ENCODE results near the gene NHLH1. TPM values are rescaled to one million over a fixed set of nuclear protein-coding genes. Genes with fewer than 3 reads are reported as not detected.

Gene NHLH1
- total and polyA plus RNA-seq, 2 of the 13 experiments (the other 11 are each of a cell fraction or from before 2014, with no cell fraction given): 0.11 to 0.57 TPM

DNA sequence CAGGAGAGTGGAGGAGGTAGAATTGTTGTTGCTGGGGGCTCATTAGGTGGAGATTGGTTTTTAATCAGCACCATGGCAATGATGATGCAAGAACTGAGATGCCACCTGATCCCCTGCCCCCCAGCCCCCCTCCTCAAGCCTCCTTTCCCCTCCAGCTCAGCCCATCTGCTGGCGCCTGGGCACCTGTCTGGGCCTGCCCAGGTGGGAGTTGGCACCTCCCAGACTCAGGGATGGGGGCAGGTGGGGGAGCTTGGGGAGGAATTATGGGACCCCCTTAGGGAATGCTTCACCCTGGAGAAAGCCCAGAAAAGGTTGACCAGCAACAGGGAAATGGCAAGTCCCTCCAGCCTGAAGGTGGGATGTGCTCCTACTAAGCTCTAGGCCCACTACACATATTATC, 1.5 kb upstream of the NHLH1 start (continued):
- TF ChIP-seq, protein P1, sequence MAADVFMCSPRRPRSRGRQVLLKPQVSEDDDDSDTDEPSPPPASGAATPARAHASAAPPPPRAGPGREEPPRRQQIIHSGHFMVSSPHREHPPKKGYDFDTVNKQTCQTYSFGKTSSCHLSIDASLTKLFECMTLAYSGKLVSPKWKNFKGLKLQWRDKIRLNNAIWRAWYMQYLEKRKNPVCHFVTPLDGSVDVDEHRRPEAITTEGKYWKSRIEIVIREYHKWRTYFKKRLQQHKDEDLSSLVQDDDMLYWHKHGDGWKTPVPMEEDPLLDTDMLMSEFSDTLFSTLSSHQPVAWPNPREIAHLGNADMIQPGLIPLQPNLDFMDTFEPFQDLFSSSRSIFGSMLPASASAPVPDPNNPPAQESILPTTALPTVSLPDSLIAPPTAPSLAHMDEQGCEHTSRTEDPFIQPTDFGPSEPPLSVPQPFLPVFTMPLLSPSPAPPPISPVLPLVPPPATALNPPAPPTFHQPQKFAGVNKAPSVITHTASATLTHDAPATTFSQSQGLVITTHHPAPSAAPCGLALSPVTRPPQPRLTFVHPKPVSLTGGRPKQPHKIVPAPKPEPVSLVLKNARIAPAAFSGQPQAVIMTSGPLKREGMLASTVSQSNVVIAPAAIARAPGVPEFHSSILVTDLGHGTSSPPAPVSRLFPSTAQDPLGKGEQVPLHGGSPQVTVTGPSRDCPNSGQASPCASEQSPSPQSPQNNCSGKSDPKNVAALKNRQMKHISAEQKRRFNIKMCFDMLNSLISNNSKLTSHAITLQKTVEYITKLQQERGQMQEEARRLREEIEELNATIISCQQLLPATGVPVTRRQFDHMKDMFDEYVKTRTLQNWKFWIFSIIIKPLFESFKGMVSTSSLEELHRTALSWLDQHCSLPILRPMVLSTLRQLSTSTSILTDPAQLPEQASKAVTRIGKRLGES (CRISPR knock-in tag; IDR thresholded peaks at IDR 0.05; ENCODE audit: borderline replicate concordance): no peak
- TF ChIP-seq NBN (conservative IDR thresholded peaks at IDR 0.05): no peak
- TF ChIP-seq, protein P2, sequence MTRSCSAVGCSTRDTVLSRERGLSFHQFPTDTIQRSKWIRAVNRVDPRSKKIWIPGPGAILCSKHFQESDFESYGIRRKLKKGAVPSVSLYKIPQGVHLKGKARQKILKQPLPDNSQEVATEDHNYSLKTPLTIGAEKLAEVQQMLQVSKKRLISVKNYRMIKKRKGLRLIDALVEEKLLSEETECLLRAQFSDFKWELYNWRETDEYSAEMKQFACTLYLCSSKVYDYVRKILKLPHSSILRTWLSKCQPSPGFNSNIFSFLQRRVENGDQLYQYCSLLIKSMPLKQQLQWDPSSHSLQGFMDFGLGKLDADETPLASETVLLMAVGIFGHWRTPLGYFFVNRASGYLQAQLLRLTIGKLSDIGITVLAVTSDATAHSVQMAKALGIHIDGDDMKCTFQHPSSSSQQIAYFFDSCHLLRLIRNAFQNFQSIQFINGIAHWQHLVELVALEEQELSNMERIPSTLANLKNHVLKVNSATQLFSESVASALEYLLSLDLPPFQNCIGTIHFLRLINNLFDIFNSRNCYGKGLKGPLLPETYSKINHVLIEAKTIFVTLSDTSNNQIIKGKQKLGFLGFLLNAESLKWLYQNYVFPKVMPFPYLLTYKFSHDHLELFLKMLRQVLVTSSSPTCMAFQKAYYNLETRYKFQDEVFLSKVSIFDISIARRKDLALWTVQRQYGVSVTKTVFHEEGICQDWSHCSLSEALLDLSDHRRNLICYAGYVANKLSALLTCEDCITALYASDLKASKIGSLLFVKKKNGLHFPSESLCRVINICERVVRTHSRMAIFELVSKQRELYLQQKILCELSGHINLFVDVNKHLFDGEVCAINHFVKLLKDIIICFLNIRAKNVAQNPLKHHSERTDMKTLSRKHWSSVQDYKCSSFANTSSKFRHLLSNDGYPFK (CRISPR knock-in tag; IDR thresholded peaks at IDR 0.05; ENCODE audit: borderline replicate concordance): no peak

DNA sequence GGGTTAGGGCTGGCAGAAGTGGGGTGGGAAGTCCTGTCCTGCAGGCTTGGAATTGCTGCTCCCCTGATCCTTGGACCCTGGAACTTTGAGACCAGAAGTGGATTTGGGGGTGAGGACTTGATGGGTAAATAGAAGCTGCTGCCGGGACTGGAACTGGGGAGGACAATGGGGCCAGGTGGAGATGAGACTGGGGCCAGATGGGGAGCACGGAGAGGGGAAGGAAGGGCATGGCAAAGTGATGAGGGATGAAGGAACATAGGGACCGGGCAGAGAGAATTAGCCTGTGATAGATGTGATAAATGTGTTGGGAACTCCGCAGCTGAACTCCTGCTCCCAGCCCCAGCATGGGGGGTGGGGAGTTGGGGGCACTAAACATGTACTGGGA, 637 bp downstream of the NHLH1 start:
- Histone ChIP-seq H2AFZ (ENCODE audit: low read length) (no peak overlapping the region), H3K9ac (ENCODE audit: insufficient read depth, low read depth, low read length) (no peak overlapping the region), H3K4me2 (ENCODE audit: low read depth, low read length) (no peak overlapping the region), H3K4me3 (replicated peaks in 1 of 3; ENCODE audit: insufficient read depth in 1 of 3, low read depth in 2 of 3, low read length in 3 of 3) (no peak overlapping the region), H3K4me1 (ENCODE audit: insufficient read depth, low read length) (peaks cover 9% of the 10 kb centered on the region), H3K36me3 (replicated peaks in 1 of 2; ENCODE audit: control insufficient read depth in 1 of 2, insufficient read depth in 2 of 2, low read length in 2 of 2) (no peaks in the 10 kb centered on the region), H4K20me1 (ENCODE audit: insufficient read depth, low read length) (no peaks in the 10 kb centered on the region), H3K27me3 (ENCODE audit: control insufficient read depth in 1 of 2, insufficient read depth in 2 of 2, low read length in 2 of 2) (no peaks in the 10 kb centered on the region), H3K27ac (ENCODE audit: extremely low read length, insufficient read depth, low read length) (no peak overlapping the region), H3K9me3 (ENCODE audit: low read length) (no peaks in the 10 kb centered on the region), H3K79me2 (ENCODE audit: insufficient read depth, low read length) (no peaks in the 10 kb centered on the region)
- CTCF ChIA-PET (ENCODE audit: low intra/inter-chr PET ratio, low total read pairs): no interaction called here
- ATAC-seq (no peak), DNase-seq (ENCODE audit: low spot score) (no peak), FAIRE-seq (no peak)
- in situ Hi-C loops (cut with HindIII; ENCODE audit: extremely low pct_ligation_motif_present, low pct_unique_long_range_greater_than_20kb): no loop called here
- intact Hi-C loops (cut with micrococcal nuclease; ENCODE audit: unreplicated experiment): no loop called here
- WGBS (ENCODE audit: low lambda C conversion rate): 19% methylated on average over 4 of the region's 4 CpGs
- BruUV-seq (replicated peaks): no TSS peak
- POLR2A ChIA-PET: no interaction called here
- TF ChIP-seq ASH2L (IDR thresholded peaks at IDR 0.05; ENCODE audit: insufficient read length, low read depth, low read length) (no peak), ESRRA (CRISPR knock-in tag; IDR thresholded peaks at IDR 0.05; ENCODE audit: low read depth) (no peak), WIZ (CRISPR knock-in tag; IDR thresholded peaks at IDR 0.05) (no peak), ZNF263 (CRISPR knock-in tag; IDR thresholded peaks at IDR 0.05) (peak; percentile 92), ZNF33B (CRISPR knock-in tag; IDR thresholded peaks at IDR 0.05) (no peak), EP300 (IDR thresholded peaks at IDR 0.05; ENCODE audit: low read depth in 2 of 2, low read length in 2 of 2) (no peak), EP300 (CRISPR knock-in tag; IDR thresholded peaks at IDR 0.05; ENCODE audit: borderline replicate concordance) (no peak), MIER3 (CRISPR knock-in tag; IDR thresholded peaks at IDR 0.05; ENCODE audit: borderline replicate concordance) (no peak), ZNF766 (CRISPR knock-in tag; IDR thresholded peaks at IDR 0.05; ENCODE audit: borderline replicate concordance) (no peak), ZNF776 (CRISPR knock-in tag; IDR thresholded peaks at IDR 0.05) (no peak), ZFP41 (CRISPR knock-in tag; IDR thresholded peaks at IDR 0.05; ENCODE audit: borderline replicate concordance) (no peak), NCOA5 (CRISPR knock-in tag; IDR thresholded peaks at IDR 0.05) (no peak), MAF1 (CRISPR knock-in tag; IDR thresholded peaks at IDR 0.05; ENCODE audit: borderline replicate concordance) (no peak)
